OCI-LY7 (cell line): Measurements from ENCODE around the gene PKD1L1.

ENCODE experiments used
- EZH2phosphoT487 ChIP-seq: fragments of 200-600 bp; sonication (generic); IDR thresholded peaks from 2 replicates; pipeline ENCODE4 v1.6.1; 2018; ENCODE audit warnings: low read depth, borderline replicate concordance, mild to moderate bottlenecking, mixed run types, antibody characterized with exemption, low read length, moderate library complexity, mixed read lengths
- TF ChIP-seq, protein P1 (sequence below): fragments of 200-600 bp; sonication (generic); conservative IDR thresholded peaks from 2 replicates; pipeline ENCODE4 v1.5.1; 2014; ENCODE audit warnings: mild to moderate bottlenecking, antibody characterized with exemption, low read length, moderate library complexity, mixed read lengths

DNA sequence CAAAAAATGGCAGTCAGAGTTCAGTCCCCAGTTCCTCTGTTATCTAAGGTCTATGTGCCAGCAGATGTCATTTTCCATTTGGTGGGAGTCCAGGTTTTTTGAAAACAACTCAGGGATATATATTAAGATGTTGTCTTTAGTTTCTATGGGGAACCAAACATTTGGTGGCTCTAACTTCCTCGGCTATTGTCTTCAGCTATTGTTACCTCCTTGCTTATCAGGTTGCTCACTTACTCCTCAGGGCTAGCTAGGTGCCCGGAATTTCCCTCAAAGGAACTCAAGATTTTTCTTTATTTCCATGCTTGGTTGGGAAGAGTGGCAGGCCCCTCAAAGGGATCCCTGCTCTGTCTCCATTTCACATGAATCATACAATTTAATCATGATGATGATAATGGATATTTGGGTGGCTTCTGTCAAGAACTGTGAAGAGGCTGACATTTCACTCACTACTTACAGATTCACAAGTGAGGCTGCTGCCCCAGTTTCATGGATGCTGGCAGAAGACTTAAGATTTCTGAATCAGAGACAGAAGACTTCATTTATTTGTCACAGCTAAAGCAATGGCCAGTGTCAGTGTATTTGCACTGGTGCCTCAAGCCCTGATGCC is 182.8 kb downstream of the PKD1L1 start:
- TF ChIP-seq, protein P1, sequence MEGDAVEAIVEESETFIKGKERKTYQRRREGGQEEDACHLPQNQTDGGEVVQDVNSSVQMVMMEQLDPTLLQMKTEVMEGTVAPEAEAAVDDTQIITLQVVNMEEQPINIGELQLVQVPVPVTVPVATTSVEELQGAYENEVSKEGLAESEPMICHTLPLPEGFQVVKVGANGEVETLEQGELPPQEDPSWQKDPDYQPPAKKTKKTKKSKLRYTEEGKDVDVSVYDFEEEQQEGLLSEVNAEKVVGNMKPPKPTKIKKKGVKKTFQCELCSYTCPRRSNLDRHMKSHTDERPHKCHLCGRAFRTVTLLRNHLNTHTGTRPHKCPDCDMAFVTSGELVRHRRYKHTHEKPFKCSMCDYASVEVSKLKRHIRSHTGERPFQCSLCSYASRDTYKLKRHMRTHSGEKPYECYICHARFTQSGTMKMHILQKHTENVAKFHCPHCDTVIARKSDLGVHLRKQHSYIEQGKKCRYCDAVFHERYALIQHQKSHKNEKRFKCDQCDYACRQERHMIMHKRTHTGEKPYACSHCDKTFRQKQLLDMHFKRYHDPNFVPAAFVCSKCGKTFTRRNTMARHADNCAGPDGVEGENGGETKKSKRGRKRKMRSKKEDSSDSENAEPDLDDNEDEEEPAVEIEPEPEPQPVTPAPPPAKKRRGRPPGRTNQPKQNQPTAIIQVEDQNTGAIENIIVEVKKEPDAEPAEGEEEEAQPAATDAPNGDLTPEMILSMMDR: no peak
- no peak for TF ChIP-seq EZH2phosphoT487
